SIG-M5 (cell line): Measurements from ENCODE around the gene BCAS1.

Experiments
- DNase-seq: peaks from one replicate; lab custom pipeline; 2025; lab: John Stamatoyannopoulos, UW

The BCAS1 gene

DNA sequence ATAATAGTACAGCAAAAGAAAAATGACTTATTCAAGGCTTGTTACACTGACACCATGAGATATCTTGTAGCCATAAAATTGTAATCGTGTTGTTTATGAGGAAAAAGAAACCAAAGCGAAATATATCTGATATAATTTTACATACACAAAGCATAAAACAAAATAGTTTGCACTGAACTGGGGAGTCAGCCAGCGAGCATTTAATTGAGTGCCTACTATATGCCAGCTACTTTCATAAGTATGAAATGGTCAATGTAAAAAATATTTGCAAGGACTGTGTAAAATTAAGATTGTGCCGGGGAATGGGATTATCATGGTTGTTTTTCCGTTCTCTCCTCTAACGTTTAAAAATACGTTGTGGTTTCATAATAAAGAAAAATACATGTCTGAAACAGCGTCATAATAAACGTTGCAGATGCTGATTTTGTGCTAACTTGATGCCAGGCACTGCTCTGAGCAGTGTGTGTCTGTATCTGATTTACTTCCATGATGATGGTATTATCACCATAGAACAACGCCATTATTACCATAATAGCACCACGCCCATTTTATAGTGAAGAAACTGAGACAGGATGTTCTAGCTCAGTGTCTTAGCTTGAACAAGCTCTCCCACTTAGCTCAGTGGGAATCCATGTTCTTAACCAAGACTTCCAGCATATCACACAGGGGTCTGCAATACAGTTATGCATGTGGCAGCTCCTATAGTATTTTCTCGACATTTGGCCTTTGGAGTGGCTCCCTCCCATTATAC is 144.6 kb downstream of the BCAS1 start:
- no peak for DNase-seq

DNA sequence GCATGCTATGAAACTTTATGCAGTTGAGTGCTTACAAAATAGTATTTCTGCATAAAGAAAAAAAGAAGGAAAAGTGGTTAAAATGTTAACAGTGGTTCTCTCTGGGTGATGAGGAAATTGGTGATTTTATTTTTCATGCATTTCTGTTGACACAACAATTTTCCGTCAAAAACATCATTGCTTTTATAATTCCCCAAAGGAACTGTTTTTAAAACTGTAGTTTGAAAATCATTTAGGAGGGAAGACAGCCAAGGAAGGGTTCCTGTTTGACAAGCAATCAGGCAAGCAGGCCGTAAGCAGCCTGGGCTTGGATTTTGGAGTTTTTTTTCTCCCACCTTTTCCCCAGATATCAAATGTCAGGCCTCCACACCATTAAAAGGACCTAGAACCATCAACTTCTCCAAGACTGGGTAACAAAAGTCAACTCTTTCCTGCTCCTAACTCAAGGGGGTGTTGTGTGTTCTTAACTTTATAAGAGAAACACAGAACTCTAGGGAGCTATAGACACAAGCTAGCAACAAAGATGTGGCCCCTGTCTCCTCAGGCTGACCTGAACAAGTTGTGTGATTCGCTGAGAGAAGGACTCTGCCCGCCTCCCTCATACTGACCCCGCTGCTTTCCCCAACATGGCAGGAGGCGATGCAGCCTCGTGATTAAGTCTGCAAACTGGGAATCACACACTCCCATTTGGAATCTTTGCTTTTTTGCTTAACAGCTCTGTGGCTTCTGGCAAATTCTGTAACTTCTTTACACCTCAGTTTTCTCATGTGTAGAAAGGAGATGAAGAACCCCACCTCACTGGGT is 146.6 kb downstream of the BCAS1 start:
- no peak for DNase-seq

DNA sequence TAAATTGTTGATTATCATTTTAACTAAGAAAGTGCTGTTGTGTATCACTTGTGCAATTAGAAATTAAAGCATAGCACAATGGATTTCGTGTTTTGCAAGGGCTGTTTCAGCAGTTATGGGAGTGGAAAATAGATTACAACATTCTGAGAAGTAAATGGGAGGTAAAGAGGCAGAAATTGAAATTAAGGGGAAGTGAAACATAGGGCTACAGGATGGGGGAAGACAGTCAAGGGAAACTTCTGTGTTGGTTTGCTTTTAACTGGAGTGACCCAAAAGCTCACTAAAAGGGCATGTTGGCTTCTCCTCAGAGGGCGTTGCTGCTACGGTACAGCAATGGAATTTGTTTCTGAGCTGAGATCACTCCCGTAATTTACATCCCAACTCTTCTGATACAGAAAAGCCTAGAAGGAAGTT is 147.5 kb downstream of the BCAS1 start:
- DNase-seq = peak; percentile 98

GRCh38 chr20:53921443-53921973 is 148.9 kb downstream of the BCAS1 start:
- DNase-seq = no peak

DNA sequence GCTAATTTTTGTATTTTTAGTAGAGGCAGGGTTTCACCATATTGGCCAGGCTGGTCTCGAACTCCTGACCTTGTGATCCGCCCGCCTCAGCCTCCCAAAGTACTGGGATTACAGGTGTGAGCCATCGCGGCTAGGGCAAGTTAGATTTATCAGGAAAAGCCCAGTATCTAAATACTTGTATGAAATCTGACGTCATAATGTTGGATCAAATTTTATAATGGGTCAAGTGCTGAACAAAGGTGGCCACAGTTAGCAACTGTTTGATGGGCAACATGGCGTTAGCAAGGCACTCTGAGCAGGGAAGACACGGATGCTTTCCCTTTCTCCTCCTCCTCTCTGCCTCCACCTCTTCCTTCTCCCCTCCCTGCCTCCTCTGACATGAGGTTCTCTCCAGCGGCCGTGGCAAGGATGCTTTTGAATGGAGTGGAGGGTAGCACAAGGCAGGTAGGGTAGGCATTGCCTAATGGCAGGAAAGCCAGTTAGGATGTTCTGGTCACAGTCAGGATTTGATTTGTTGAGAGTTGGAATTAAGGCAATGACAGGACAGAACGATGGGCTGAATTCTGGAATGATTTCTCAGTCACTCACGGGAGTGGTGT is 149.6 kb downstream of the BCAS1 start:
- no peak for DNase-seq

DNA sequence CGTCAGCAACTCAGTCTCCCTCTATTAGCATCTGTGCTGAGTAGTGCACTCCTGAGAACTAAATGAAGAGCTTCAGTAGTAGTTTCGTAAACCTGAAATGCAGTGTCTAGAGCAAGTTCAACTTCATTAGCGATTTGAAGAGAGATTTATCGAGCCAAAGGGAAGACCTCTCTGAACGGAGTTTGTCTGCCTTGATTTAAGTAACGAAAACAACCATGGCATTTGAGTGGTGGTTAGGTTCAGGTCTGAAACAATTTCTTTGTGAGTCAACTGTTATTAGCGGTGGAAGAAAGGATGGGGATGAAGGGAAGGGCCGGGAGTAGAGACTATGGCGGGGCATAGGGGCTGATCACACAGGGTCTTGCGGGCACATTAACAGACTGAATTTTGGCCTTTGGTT is 150.5 kb downstream of the BCAS1 start:
- DNase-seq = no peak

DNA sequence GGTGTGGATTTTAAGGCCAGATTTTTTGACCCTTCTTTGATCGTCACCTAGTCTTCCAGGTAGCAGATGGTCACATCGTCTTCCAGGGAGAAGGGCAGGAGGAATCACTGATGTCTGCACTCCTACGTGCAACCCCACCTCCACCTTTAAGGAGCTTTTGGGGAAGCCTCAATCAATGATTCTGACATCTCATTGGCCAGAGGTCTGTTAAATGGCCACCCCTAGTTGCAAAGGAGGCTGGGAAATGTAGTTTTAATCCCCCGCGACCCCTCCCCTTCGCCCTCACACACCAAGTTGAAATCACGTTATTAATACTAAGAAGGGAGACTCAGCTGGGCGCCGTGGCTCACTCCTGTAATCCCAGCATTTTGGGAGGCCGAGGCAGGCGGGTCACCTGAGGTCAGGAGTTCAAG is 151.4 kb downstream of the BCAS1 start:
- DNase-seq = no peak

DNA sequence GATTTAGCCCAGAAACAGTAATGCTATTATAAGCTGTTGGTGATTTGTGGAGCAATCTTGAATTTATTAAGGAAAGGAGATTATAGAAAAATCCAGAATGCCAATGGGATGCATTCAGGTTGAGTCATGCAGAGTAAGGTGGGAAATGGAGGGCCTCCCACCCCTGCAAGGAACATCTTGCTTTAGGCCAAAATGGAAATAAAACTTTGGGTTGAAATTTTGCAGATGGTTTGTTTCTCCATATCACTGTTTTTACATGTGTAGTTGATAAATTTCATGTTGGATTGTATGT is 152.4 kb downstream of the BCAS1 start:
- DNase-seq = no peak

DNA sequence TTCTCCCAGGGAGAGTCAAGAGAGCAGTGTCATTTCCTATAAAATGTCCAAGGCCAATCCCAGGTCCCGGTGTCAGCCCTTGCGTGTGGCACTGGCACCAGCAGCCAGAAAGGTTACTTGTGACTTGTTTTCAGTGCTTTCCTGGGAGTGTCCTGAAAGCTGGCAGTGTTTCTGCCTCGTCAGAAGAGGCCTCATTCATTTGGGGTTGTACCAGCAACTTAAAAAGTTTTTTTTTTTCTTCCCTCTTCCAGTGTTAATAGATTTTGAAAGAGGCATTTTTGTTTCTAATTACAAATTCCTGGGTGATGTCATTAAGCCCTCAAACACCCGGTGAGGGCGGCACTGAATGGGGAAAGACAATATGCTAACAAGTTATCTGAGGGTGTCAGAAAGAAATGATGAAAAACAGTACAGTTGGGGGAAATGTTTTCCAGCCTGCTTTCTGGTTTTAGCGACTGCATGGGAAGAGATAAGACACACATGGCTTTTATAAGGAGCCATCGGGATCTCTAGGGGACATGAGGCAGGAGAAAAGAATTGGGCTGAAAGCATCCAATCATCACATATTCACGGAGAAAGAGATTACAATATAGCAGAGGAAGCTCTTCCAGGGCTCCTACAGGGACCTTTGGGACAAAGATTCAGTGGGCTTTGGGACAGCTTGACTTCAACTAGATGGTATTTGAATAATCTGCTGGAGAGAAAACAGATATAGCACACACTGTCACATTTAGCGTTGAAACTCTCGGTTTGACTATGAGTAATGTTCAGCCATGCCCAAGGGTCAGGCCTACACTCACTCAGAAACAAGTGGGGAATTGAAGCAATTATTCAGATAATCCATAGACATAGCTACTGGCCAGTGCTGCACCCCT is 153.0 kb downstream of the BCAS1 start:
- no peak for DNase-seq

- DNase-seq = no peak
These were observed 154.3 kb downstream of the BCAS1 start for GRCh38 chr20:53916173-53916512.

DNA sequence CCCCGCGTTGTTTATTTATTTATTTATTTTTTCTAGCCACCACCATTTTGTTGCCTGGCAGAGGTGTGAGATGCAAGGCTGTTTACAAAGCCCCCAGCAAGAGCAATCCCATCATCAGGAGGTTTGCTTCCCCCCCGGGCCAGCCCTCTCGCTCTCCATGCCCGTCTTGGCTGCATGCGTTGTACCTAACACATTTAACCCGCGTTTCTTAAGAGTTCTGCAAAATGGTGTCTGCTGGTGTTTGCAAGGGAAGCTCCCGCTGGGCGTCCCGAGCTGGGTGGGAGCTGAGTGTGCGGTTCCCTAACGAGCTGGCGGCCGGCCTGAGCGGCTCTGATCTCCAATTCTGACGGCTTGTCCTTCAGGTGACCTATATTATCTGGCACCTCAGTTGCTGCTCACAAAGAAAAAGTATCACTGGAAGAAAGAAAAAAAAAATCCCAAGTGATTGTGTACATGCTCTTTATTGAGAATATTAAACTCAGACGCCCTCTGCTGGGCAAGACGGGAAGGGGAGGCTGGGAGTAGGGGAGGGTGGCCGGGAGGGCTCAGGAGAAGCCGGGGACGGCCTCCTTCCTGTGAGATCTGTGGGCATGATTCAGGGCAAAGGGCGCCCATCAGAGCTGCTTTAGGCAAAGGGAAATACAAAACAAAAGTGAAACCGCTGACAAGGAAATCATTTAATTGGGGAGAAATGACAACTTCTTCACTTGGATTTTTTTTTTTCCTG is 154.8 kb downstream of the BCAS1 start:
- DNase-seq = peak; percentile 58

DNA sequence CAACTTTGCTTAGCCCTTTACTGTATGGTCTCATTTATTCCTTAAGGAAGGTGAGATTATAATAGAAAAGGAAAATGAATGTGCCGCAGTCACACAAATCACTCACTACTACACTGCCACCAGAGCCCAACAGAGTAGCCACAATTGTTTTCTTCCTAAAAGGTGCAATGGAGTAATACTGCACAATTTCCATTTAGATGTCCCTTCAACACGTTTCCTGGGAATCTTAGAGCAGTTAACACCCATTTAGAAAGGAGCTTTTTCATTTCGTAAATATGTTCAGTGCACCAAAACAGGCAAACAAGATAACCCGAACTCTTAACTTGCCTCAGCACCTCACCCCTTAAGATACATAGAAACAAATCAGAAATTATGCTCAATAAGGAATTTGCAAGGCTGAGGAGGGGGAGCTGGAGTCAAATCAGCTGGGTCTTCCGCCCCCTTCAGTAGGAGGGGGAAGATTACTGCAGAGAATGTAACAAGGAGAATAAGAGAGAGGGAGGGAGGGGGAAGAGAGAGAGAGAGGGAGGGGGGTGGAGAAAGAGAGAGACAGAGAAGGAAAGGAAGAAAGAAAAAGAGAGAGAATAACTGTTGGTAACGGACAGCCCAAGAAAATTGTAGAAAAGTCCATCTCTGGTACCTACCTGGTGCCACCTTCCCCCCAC is 155.5 kb downstream of the BCAS1 start:
- no peak for DNase-seq

DNA sequence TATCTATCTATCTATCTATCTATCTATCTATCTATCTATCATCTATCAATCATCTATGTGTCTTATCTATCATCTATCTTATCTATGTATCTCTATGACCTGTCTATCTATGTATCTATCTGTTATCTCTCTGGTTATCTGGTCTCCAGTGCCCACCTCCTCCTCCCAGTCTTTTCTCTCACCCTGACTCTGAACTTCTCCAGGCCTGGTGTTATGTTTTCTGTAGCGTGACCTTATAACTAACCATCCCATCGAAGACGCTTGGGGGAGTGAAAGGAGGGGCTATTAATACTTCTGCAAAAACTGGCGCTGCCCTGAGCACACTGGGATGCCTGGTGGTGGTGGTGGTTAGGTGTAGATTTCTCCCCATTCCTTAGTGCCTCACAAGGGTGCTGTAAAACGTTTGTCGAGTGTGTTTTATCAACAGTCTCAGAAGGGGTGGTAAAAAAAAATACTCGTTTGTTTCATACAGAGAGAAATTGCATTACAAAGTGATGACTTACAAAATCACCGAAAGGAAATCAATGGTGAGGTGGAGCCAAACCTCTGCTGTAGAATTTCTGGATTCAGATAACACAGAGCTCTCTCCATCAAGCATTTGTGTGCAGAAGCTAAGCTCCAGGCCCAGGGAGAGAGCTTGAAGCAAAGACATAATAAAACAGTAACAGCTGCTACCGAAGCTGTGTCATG is 156.2 kb downstream of the BCAS1 start:
- no peak for DNase-seq

- no peak for DNase-seq
These were observed 159.1 kb downstream of the BCAS1 start for GRCh38 chr20:53911301-53911700.

GRCh38 chr20:53910351-53911002 is 159.9 kb downstream of the BCAS1 start:
- DNase-seq = no peak

DNA sequence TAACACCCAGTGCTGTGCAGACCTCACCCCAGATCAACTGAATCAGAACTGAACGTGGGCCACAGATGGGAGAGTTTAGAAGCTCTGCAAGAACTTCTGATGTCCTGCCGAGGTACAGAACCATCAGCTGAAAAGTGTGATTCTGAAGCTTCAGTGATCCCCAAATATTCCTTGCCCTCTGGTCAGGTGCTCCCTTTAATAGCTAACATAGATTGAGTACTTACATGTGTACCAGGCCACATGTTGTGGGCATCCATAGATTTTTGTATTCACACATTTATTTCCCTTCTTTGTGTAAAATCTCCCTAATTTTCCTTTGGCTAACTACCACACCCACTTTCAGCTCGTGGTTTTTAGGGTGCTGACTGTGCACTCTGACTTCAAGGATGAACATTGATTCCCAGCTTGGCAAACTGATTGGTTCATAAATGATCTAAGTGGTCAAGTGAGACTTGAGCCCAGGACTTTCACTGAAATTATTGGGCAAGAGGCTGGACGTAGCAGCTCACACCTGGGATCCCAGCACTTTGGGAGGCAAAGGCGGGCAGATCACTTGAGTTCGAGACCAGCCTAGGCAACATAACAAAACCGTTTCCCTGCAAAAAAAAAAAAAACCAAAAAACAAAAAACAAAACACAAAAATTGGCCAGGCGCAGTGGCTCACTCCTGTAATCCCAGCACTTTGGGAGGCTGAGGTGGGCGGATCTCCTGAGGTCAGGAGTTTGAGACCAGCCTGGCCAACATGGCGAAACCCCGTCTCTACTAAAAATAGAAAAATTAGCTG is 162.2 kb downstream of the BCAS1 start:
- no peak for DNase-seq

DNA sequence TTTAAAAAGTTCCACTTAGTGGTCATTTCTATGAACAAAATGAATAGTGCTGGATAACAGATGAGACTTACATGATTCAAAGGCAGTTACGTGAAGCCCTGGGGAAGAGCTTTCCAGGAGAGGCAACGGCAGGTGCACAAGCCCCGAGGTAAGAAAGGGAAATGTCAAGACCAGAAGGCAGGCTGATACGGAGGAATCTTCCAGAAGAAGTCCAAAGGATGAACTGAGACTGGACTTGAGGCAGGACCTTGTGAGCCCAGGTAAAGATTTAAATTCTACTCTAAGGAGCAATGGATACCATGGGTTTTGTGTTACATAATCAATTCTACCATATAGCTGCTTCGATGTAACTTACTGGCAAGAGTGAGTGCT is 164.6 kb downstream of the BCAS1 start:
- no peak for DNase-seq

GRCh38 chr20:53905019-53905819 is 165.2 kb downstream of the BCAS1 start:
- DNase-seq = no peak
